GM18870 (cell line): Measurements from ENCODE around the gene MED31.
"Not testable (repeated sequence)": the region's sequence is repeated elsewhere in the genome, so short reads cannot be mapped to it uniquely, and the experiment has no call there.

Experiments
- ATAC-seq: cut with Tn5 transposase; IDR thresholded peaks from one replicate; pipeline ENCODE4 v1.9.1; 2021; ENCODE audit warnings: moderate library complexity; ENCODE audit not compliant: unreplicated experiment

The MED31 gene

DNA sequence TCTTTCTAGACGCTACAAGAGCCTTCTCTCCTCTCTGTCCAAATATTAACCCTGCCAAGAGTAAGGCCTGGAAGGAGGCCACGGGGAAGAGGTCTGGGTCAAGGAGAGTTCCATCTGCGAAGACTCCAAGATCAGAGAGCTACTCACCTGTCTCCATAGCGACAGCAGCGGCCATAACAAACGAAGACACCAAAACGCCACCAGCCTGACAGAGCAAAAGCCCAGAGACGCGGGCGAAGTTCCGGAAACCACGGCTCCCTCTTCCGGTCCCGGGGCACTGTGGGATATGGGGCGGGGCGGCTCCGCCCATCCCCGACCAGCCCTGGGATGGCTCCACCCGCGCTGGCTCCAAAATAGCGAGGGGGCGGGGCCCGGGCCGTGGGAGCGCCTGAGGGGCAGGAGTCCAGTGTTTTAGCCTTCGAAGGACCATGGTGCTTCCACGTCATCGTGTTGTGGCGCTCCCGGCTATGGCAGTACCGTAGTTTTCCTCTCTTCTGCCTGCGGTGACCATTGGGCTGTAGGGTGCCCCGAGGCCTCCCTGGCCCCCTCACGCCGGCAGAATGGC lies at the start of gene MED31, which contains the start of gene C17orf100:
Gene MED31 (minus strand): TSS at position 252 of the 565 bp plus-strand sequence. CDS start 77 bp downstream, at position 175.
Gene C17orf100 (plus strand): TSS at position 409 of the 565 bp plus-strand sequence. CDS start 152 bp downstream, at position 561.
- peak; percentile 65 for ATAC-seq

DNA sequence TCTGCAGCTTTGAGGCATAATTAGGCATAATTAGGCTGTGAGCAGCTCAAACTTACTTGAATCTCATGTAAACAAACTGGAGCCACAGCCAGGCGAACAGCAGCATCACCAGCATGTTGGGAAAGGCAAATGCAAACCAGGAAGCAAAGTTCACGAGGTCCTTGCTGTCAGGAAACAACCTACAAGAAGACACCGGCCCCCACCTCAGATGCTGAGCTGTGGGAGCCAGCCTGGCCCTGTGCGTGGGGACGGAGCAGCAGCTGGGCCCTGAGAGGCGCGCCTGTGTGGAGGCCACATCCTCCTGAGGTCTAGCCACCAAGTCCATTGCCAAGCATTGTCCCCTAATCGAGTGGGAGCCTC lies 49.5 kb upstream of the MED31 start:
- no peak for ATAC-seq

DNA sequence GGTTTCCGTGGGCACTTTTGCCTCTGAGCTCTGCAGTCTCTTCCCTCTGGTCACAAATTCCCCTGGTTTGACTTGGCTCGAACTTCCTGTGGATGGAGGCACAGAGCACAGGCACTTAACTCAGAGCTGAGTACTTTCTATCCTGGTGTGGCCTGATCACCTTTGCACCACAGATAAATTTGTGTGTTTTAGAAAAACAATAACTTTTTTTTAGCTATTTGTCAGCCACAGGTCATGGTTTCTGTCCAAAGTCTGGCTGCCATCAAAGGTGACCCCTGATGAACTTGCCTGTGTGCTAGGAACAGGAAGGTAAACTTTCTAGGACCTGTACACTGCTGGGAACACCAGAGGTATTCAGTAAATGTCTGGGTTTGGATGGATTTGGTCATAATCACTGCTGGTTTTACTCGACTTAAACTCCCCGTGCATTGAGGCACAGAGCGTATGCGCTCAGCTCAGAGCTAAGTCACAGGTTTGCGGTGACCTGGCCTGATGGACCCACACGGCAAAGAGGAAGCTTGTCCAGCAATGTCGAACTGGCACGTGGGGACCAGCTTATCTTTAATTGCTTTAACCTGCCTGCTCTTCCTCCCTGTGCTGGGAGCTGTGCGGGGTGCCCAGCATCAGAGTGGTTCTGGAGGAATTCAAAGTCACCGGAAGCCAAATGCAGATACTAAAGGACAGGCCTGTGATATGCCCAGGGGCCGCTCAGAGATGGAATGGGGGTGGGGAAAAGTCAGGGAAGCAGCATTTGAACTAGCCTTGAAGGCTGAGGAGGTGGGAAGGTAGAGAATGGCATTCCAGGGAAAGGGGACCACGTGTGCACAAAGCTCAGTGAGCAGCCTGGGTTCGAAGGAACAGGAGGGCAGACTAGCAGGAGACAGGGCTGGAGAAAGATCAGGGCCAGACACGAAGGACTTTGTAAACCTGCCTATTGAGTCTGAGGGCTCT lies 48.9 kb upstream of the MED31 start:
- ATAC-seq = no peak

DNA sequence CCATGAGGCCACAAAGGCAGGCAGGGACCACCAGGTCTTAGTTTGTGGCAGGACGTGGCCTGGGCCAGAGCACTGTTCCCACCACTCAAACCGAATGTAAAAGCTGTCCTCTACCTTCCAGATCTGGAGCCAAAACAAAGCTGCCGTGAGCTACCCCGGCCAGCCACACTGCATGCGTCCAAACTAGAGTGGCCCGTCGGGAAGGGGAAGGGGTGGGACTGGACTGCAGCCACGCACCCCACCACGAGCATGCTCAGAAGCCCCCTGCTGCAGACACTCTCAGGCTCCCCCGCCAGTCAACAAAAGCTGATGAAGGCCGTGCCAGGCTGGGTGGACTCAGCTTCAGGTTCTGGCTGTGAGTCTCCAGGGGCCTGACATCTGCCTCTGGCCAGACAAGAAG lies 46.6 kb upstream of the MED31 start:
- no peak for ATAC-seq

DNA sequence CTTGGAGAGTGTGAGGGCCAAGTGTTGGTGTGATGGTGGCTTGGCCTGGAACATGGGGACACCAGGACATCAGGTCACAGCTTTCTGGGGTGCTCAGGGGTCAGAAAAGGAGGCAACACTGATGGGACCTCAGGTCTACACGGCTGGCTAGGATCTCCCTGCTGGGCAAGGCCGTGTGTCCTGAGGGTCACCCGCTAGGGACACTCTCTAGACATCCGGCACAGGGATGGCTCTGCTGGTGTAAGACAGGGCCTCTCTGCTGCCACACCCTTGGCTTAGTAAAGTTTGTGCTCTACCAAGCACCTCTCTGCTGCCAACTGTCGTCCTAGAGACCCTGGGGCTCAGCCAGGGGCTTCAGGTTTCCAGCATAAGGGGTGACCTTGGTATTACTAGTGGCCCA lies 45.5 kb upstream of the MED31 start:
- no peak for ATAC-seq

DNA sequence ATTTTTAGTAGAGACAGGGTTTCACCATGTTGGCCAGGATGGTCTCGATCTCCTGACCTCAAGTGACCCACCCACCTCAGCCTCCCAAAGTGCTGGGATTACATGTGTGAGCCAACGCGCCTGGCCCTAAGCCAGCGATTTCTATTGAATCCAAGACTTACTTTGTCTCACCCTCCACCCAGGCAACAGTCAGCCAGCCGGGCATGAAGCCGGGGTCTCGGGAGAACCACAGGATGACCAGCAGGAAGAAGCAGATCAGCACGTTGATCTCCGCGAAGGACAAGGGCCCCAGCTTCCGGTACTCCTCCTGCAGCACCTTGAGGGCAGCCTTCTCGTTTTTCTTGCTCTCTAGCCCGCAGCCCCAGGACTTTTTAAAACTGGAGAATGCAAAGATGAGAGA lies 44.2 kb upstream of the MED31 start:
- no peak for ATAC-seq

DNA sequence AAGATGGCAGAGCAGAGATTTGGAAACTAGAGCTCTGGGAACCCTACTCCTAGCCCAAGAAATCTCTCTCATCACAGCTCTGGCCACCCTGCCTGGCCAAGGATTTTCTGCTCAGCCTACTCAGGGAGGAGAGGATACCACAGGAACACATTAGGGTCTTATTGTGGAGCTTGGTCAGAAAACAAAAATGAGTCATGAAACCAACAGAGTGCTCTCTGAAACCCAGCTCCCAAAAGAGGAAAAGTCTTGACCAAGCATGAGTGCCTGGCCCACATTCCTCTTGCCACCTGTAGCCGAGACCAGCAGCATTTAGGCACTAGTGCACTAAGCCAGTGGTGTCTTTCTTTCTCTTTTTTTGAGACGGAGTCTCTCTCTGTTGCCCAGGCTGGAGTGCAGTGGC lies 43.6 kb upstream of the MED31 start:
- ATAC-seq = no peak

DNA sequence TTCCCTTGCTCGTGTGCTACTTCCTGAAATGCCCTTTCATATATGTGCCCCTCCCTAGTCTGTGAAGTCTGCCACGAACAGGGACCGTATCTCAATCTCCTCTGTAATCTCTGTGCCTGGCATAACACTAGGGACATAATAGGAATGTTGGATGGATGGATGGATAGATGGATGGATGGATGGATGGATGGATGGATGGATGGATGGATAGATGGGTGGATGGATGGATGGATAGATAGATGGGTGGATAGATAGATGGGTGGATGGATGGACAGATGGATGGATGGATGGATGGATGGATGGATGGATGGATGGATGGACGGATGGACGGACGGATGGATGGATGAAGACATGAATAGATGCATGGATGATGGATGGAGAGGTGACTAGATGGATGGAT lies 40.6 kb upstream of the MED31 start:
- ATAC-seq = not testable (repeated sequence)

DNA sequence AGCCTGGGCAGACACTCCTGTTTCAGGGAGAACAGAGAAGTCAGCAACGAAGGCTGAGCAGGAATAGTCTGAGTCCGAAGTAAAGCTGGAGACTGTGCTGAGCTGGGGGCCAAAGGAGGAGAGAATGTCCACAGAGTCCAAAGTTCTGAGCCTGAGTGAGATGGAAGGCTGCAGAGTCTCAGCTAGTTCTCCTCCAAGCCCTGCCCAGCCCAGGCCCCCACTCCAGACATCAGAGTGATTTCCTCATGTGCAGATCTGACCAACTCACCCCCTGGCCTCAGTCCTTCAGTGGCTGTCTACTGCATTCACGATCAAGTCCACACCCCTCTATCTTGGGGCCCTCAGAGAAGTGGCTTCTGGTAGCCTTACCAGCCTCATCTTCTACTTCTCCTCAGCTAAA lies 40.1 kb upstream of the MED31 start:
- no peak for ATAC-seq

DNA sequence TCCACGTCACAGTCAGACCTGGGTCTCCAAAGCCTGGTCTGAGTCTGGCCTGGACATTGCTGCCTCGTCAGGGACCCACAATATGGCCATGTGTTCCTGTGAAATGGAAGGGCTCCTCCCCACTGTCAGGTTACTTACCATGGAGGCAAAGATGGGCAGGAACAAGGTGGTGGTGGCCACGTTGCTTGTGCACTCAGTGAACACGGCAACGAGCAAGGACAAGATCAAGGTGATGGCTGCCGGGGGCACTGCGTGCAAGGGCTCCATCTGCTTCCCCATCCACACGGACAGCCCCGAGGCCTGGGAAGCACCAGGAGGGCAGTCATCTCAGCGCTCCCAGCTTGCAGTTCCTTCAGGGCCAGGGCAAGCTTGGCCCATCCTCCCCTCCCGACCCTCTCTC lies 39.2 kb upstream of the MED31 start:
- no peak for ATAC-seq

DNA sequence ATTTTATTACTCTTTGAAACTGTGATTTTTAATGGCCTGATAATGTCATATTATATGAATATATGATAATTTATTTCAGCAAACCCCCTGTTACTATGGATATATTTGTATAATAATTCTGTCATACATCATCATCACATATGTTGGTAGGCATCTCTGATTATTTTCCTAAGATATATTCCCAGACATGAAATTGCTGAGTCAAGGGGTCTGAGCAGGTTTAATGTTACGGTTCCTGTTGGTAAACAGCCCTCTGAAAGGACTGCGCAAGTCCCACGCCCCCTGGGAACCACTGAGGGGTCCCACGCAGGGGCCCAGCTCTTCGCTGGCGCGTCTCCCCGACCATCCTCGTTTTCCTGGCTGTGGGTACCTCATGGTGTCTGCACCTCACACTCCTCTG lies 37.5 kb upstream of the MED31 start:
- no peak for ATAC-seq

DNA sequence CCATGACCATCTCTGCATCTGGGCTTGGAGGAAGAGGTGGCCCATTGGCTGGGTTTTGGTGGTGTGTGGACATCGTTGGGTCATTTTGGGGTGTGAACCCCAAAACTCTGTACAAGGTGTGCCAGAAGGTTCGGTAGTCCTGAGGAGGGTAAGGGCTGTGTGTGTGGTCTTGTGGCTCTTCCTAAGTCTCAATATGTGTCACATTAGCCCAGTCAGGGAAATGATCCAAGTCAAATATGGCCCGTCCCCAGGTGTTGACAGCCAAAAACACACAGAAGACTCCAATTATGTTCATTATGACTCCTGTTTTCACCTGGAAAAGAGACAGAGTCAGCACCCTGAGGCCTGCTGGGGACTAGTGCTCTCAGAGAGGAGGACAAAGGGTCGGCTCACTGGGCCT lies 34.6 kb upstream of the MED31 start:
- no peak for ATAC-seq

DNA sequence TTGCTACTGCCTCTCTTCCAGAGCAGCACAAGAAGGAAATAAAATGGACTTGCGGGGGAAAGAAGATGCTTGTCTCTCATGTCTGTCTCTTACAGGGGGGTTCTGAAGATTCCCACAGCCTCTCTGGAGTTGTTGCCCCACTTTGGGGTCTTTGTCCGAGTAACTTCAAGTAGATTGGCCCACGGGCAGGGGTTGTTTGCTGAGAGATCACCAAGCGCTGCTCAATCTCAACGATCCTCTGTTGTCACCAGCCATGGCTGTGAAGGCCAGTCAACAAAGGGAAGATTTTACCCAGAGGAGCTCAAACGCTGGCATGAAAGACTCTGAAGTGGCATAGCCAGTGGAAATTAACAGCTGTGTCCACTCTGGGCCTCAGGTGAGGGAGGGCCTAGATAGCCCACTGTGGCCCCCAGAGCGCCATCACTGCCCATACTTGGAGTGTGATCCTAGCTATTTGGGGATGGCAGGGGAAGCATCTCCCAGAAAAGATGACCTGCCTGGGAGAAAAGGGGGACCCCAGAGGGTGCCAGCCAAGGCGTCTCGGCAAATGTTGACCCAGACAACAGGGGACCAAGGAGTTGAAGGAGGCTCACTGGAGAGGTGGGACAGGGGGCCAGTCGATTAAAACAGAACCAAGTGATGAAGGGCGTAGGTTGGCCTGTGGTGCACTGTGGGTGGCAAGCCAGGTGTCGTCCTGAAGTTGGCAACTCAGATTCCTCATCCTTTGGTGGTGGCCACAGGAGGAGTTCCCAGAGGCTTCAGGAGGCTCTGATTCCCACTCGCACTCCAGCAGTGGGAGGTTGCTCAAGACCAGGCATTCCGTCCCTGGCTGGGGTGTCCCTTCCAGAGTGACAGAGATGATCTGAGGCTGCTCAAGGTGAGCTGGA lies 33.7 kb upstream of the MED31 start:
- ATAC-seq = no peak

DNA sequence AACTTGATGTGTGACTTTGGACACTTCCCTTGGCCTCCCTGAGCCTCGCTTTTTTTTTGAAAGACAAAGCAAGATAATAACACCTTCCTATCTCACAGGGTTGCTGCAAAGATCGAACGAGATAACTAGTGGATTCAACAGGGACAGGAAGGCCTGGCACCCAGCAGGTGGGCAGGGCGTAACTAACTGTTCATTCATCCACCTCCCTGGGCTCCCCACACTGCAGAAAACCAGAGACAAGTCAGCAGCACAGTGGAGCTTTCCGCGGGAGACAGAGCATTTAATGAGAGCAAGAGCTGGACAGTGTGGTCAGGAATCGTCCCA lies 33.0 kb upstream of the MED31 start:
- ATAC-seq = no peak

DNA sequence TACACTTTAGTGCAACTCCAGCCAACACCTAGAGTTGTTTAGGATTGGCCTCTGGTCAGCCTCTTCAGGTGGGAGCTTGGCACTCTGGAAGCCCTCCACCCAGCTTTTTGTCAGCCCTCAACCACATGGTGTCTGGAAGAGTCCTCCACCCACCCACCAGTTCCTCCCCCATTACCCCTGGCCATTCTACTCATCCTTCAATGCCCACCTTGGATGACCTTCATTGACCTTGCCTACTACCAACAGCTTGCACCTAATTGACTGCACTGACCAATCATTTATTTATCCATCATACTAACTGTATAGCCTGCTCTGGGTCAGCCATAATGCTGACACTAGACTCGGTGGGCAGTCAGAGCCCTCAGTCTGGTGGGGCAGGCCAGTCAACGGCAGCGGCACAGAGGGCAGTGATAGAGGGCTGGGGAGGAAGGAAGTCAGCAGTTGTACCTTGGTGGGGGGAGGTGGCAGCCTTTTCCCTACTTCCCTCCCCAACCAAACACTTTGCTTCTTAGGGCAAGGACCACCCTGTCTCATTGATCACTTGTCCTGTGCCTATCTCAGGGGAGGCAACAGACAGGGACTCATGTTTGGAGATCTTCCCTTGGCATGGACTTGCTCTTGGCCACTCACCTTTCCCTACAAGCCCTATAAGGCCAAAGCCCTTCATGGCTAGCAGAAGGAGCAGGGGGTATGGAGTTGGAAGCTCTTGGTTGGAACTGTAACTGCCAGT lies 32.5 kb upstream of the MED31 start:
- no peak for ATAC-seq

DNA sequence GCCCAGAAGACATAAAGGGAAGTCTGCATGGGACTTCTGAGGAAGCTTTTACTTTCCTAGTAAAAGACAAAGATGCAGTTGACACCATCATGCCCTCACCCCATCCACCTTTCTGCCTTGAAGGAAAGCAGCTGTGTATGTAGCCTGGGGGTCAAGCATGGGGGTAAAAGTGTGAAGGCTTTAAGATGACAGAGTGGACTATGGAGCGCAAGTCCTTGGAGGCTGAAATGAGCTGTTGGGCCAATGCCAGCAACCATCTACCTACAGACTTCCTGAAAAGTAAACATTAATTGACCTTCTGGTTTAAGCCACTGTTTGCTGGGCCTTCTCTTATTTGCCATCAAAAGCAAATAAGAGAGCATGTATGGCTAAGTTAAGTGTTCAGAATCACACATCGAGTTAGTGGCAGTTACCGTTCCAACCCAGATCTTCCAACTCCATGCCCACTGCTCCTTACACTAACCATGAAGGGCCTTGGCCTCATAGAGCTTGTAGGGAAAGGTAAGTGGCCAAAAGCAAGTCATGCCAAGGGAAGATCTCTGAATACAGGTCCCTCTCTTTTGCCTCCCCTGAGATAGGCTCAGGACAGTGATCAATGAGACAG lies 31.8 kb upstream of the MED31 start:
- no peak for ATAC-seq

DNA sequence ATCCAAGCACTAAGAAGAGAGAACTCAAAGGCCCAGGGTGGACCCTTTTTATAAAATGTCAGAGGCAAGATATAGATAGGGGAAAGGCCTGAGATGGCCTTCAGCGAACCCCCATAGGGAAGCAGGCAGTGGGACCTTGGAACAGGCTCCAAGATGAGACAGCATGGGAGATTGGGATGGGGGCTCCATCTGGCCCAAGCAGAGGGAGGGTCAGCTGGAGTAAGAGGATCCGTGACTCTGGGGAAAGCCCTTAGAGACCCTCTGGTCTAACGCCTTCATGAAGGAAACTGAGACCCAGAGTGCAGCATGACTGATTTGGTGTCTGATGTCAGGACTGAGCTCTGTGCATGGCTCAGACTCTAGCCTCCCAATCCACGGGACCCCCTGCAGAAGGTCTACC lies 30.9 kb upstream of the MED31 start:
- no peak for ATAC-seq

DNA sequence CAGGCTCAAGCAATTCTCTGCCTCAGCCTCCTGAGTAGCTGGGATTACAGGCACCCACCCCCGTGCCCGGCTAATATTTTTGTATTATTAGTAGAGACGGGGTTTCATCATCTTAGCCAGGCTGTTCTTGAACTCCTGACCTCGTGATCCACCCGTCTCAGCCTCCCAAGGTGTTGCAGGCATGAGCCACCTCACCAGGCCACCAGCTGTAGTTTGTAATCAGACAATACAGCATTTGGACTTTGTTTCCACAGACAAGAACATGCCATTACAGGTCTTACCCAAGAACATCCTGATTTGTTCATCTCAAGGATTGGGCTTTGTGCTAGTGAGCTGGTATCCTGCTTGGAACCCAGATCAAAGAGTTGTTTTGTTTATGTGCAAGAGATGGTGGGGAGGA lies 30.3 kb upstream of the MED31 start:
- no peak for ATAC-seq

DNA sequence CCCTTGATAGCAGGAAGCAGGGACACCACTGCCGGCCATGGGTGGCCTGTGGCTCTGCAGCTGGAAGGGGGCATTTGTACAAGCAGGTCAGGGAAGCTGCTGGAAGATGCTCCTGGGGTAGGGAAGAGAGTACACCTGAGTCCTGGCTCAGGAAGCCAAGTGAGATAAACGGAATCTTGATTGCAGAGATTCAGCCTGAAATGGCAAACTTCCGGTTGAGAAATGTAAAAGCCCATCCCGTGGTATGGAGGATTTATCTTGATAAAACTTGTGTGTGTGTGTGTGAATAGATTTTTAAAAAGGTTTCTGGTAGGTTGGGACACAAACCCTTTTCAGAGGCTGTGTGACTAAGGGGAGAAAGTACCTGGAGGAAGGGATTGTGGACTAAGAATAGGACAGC lies 29.8 kb upstream of the MED31 start:
- ATAC-seq = no peak

DNA sequence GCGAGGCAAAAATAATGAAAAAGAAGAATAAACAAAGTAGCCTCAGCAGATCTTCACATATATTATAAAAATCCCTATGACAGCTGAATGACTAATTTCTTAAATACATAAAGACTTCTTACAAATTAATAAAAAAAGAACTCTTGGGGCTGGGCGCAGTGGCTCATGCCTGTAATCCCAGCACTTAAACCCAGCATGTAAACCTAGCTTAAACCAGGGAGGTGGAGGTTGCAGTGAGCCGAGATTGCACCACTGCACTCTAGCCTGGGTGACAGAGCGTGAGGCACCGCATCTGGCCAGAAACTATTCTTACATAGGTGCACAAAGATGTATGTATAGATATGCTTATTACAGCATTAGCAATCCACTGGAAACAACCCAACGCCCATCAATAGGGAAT lies 27.8 kb upstream of the MED31 start:
- ATAC-seq = no peak

DNA sequence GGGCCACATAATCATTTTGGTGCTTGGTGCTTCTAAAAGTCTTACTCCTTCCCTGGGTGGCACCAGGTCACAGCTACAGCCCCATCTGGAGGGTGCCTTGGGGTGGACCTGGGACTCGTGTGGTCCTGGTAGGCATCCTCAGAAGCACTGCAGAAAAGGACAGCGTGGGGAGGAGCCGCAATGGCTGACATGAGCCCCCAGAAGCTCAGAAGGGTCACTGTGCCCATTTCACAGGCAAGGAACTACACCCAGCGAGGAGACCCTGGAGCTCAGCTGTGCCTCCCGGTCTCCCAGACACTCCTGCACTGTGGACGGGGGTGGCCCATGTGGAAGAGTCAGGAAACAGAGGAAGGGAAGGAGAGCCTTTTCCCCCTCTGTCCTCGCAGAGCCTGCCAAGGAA lies 26.5 kb upstream of the MED31 start:
- no peak for ATAC-seq
